Endothelial cell of umbilical vein (primary cell): ENCODE results near the gene CELA3B. TPM values are rescaled to one million over a fixed set of nuclear protein-coding genes. Genes with fewer than 3 reads are reported as not detected.

Experiments
- BruUV-seq: library from RNA; stranded (reverse); fragments of 400-500 nt; replicated peaks from 2 replicates; lab custom pipeline; 2021; lab: Mats Ljungman, UMichigan
- CTCF ChIA-PET: fragments of 300-600, 350-600 bp; sonication (Branson Sonifier 250); formaldehyde crosslinking; loops from one replicate; lab custom pipeline; 2021; ENCODE audit warnings: antibody characterized with exemption, inconsistent platforms; lab: Charles Lee
- POLR2A ChIA-PET: fragments of 300-600, 350-600 bp; sonication (Branson Sonifier 250); formaldehyde crosslinking; loops from one replicate; lab custom pipeline; 2021; ENCODE audit warnings: antibody characterized with exemption, inconsistent platforms; lab: Charles Lee
- DNase-seq: peaks from one replicate; pipeline ENCODE4 v3.0.0-alpha.2; 2011; ENCODE audit warnings: low read depth, low spot score
- FAIRE-seq: peaks from 2 replicates; lab custom pipeline; 2011; peaks lifted over from hg19 to GRCh38; lab: Jason Lieb, UNC
- H2AFZ ChIP-seq: 2 replicates; pipeline ENCODE4 v1.6.0; 2012; ENCODE audit warnings: low read depth, low read length, control low read depth, inconsistent platforms
- H3K27ac ChIP-seq: 2 replicates; pipeline ENCODE4 v1.5.1; 2011; ENCODE audit warnings: low read depth, mild to moderate bottlenecking, control low read depth, low read length, moderate library complexity; ENCODE audit not compliant: insufficient read depth
- H3K27me3 ChIP-seq, 2 experiments: 2 replicates each; pipeline versions ENCODE4 v1.6.0 to v1.6.1; 2011; ENCODE audit warnings: low read length in 2 of 2, mixed read lengths in 1 of 2; ENCODE audit not compliant: control insufficient read depth in 2 of 2, insufficient read depth in 2 of 2
- H3K36me3 ChIP-seq, 2 experiments: 2 replicates in 1 of 2; 3 replicates in 1 of 2; pipeline ENCODE4 v1.5.1; 2011; ENCODE audit warnings: low read length in 2 of 2, mild to moderate bottlenecking in 1 of 2, moderate library complexity in 1 of 2; ENCODE audit not compliant: control insufficient read depth in 2 of 2, insufficient read depth in 2 of 2; ENCODE audit errors: extremely low read depth in 1 of 2
- H3K4me1 ChIP-seq: 3 replicates; pipeline ENCODE4 v1.5.1; 2011; ENCODE audit warnings: mild to moderate bottlenecking, low read length; ENCODE audit not compliant: control insufficient read depth, insufficient read depth; ENCODE audit errors: extremely low read depth
- H3K4me2 ChIP-seq: 2 replicates; pipeline ENCODE4 v1.6.1; 2011; ENCODE audit warnings: low read length, control low read depth, mixed read lengths; ENCODE audit not compliant: insufficient read depth
- H3K4me3 ChIP-seq, 3 experiments: fragments of 200-600 bp in 1 of 3; sonication (generic), shearing (Covaris generic) in 1 of 3; replicated peaks in 1 of 3; 2 replicates each; pipeline ENCODE4 v1.5.1; 2011 to 2016; ENCODE audit warnings: control low read depth in 3 of 3, low read length in 3 of 3, mild to moderate bottlenecking in 2 of 3, inconsistent platforms in 1 of 3, low read depth in 1 of 3, moderate library complexity in 1 of 3; ENCODE audit not compliant: insufficient read depth in 1 of 3
- H3K79me2 ChIP-seq: 2 replicates; pipeline ENCODE4 v1.6.0; 2012; ENCODE audit warnings: low read length, inconsistent platforms; ENCODE audit not compliant: control insufficient read depth, insufficient read depth
- H3K9ac ChIP-seq: replicated peaks from 2 replicates; pipeline ENCODE3; 2011; ENCODE audit warnings: low read length, control low read depth; ENCODE audit not compliant: insufficient read depth; ENCODE audit errors: extremely low read depth
- H3K9me1 ChIP-seq: replicated peaks from 3 replicates; pipeline ENCODE4 v1.6.0; 2011; ENCODE audit warnings: mild to moderate bottlenecking, low read length; ENCODE audit not compliant: control insufficient read depth, insufficient read depth; ENCODE audit errors: extremely low read depth
- H3K9me3 ChIP-seq: replicated peaks from 2 replicates; pipeline ENCODE4 v1.5.1; 2012; ENCODE audit warnings: low read length, inconsistent platforms; ENCODE audit not compliant: control insufficient read depth, insufficient read depth
- H4K20me1 ChIP-seq: replicated peaks from 2 replicates; pipeline ENCODE3; 2011; ENCODE audit warnings: mild to moderate bottlenecking, low read length; ENCODE audit not compliant: control insufficient read depth, insufficient read depth; ENCODE audit errors: extremely low read depth
- EZH2 ChIP-seq: IDR thresholded peaks from 2 replicates; pipeline ENCODE4 v1.6.1; 2012; ENCODE audit warnings: borderline replicate concordance, low read depth, mild to moderate bottlenecking, moderate library complexity, low read length, inconsistent platforms; ENCODE audit not compliant: severe bottlenecking
- FOS ChIP-seq: IDR thresholded peaks from 2 replicates; pipeline ENCODE4 v1.6.1; 2011; ENCODE audit warnings: mild to moderate bottlenecking, low read length, moderate library complexity, borderline replicate concordance; ENCODE audit not compliant: insufficient read depth
- GATA2 ChIP-seq: IDR thresholded peaks from 2 replicates; pipeline ENCODE4 v1.7.0; 2011; ENCODE audit warnings: low read depth, mild to moderate bottlenecking, moderate library complexity, mixed read lengths, low read length; ENCODE audit not compliant: insufficient read length, insufficient read depth
- JUN ChIP-seq: IDR thresholded peaks from 2 replicates; pipeline ENCODE4 v1.6.1; 2011; ENCODE audit warnings: borderline replicate concordance, low read depth; ENCODE audit not compliant: insufficient read length, insufficient read depth
- MYC ChIP-seq: IDR thresholded peaks from one replicate; pipeline ENCODE4 v1.6.1; 2011; ENCODE audit warnings: mild to moderate bottlenecking, low read depth, low read length
- POLR2A ChIP-seq: IDR thresholded peaks from 2 replicates; pipeline ENCODE4 v1.6.1; 2012; ENCODE audit warnings: low read depth, mild to moderate bottlenecking, control low read depth, low read length
- POLR2AphosphoS5 ChIP-seq: IDR thresholded peaks from 2 replicates; pipeline ENCODE4 v1.6.1; 2012; ENCODE audit warnings: low read depth, mild to moderate bottlenecking, control low read depth, low read length, moderate library complexity; ENCODE audit not compliant: insufficient read depth
- dilution Hi-C: fragments of 300-500 bp; cut with MboI; formaldehyde crosslinking; loops from one replicate; pipeline ENCODE4 v1.15.0; 2019; ENCODE audit warnings: low sequenced_read_pairs; ENCODE audit not compliant: extremely low pct_ligation_motif_present
- intact Hi-C: fragments of 100-400 bp; cut with micrococcal nuclease; formaldehyde crosslinking; loops from one replicate; pipeline ENCODE4 v1.10.0; 2022
- polyA plus RNA-seq, 4 experiments: library from polyadenylated mRNA; depleted of rRNA in 3 of 4; stranded (reverse) in 3 of 4; unstranded in 1 of 4; fragments of >200 nt; gene quantifications; 2 replicates each; pipeline versions ENCODE4 v1.2.1 to v1.2.3, GENCODE V29; 2011 to 2012; ENCODE audit warnings: missing spikeins in 1 of 4
- total RNA-seq: library from RNA; stranded (reverse); gene quantifications from 2 replicates; pipeline ENCODE4 v1.2.3, GENCODE V29; 2021
- TF ChIP-seq, protein P1 (sequence below): IDR thresholded peaks from 2 replicates; pipeline ENCODE4 v1.6.1; 2011; ENCODE audit not compliant: insufficient read depth, insufficient read length
- TF ChIP-seq, protein P2 (sequence below), 2 donors: IDR thresholded peaks; 1 replicate in 1 of 2; 2 replicates in 1 of 2; pipeline ENCODE4 v1.5.1; 2011; ENCODE audit warnings: low read length in 2 of 2, mild to moderate bottlenecking in 2 of 2, moderate library complexity in 2 of 2, control low read depth in 1 of 2, inconsistent platforms in 1 of 2, low read depth in 1 of 2; ENCODE audit not compliant: insufficient read depth in 1 of 2; ENCODE audit errors: extremely low read depth in 1 of 2

CELA3B gene
- total and polyA plus RNA-seq, 2 donors (not counting 3 experiments of a cell fraction or from before 2014, with no cell fraction given) = 0.32 TPM; not detected in 1

DNA sequence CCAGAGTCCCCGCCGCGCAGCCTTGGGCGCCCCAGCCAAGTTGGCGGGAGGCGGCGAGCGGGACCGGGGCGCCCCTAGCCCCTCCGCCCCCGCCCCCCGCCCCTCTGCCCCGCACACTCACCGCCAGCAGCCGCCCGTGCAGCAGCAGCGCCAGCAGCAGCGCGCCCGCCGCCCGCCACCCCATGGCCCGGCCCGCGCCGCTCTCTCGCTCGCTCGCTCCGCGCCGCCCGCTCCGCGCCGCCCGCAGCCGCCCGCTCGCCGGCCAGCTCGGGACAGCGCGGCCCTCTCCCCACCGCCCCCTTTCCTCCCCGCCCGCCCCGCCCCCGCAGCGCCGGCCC, 39.8 kb upstream of the CELA3B start, which contains the start of gene HSPG2:
TSS of gene HSPG2 (minus strand) at position 277 of the 338 bp plus-strand sequence. CDS start at position 184, 93 bp downstream.
- Histone ChIP-seq H3K9me1 (no peaks in the 10 kb centered on the region), H3K9me3 (no peaks in the 10 kb centered on the region), H3K27ac (peak within 1 kb of the TSS; percentile 98), H3K27me3 (no peaks in the 10 kb centered on the region), H3K79me2 (peaks cover 52% of the 10 kb centered on the region), H3K36me3 (peaks cover 9 to 13% of the 10 kb centered on the region in 2 experiments), H2AFZ (no peak within 1 kb of the TSS), H3K9ac (peak within 1 kb of the TSS; percentile 94), H3K4me3 (peak within 1 kb of the TSS; percentile 71 to 88 (median 81)), H4K20me1 (no peaks in the 10 kb centered on the region), H3K4me1 (peaks cover 52% of the 10 kb centered on the region), H3K4me2 (peak within 1 kb of the TSS; percentile 80)
- BruUV-seq = no TSS peak
- intact Hi-C loops = loop anchor here (5.0 kb wide), 1 partner anchor 155 kb away; the partner anchor contains the start of gene USP48
- ChIA-PET POLR2A (interaction anchor here (0.6 to 1.8 kb wide), 4 partner anchors 21 to 37 kb away, joined by 3 to 9 read pairs (median 4); no protein-coding TSS in a partner anchor), CTCF (interaction anchor here (0.7 to 10.8 kb wide), 4 partner anchors 12 to 37 kb away, joined by 3 to 95 read pairs (median 4); no protein-coding TSS in a partner anchor)
- dilution Hi-C loops = no loop called here
- no peak for FAIRE-seq
- no peak for DNase-seq
- TF ChIP-seq JUN (no peak), POLR2AphosphoS5 (no peak), EZH2 (no peak), GATA2 (no peak), POLR2A (no peak), MYC (no peak), FOS (no peak)
- TF ChIP-seq, protein P1, sequence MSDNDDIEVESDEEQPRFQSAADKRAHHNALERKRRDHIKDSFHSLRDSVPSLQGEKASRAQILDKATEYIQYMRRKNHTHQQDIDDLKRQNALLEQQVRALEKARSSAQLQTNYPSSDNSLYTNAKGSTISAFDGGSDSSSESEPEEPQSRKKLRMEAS = no peak
- TF ChIP-seq, protein P2, sequence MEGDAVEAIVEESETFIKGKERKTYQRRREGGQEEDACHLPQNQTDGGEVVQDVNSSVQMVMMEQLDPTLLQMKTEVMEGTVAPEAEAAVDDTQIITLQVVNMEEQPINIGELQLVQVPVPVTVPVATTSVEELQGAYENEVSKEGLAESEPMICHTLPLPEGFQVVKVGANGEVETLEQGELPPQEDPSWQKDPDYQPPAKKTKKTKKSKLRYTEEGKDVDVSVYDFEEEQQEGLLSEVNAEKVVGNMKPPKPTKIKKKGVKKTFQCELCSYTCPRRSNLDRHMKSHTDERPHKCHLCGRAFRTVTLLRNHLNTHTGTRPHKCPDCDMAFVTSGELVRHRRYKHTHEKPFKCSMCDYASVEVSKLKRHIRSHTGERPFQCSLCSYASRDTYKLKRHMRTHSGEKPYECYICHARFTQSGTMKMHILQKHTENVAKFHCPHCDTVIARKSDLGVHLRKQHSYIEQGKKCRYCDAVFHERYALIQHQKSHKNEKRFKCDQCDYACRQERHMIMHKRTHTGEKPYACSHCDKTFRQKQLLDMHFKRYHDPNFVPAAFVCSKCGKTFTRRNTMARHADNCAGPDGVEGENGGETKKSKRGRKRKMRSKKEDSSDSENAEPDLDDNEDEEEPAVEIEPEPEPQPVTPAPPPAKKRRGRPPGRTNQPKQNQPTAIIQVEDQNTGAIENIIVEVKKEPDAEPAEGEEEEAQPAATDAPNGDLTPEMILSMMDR (IDR thresholded peaks at IDR 0.05; ENCODE audit: extremely low read depth in 1 of 2, insufficient read depth in 1 of 2, low read depth in 1 of 2, low read length in 2 of 2) = no peak
